KMS-11 (cell line): ENCODE measurements around the gene TEAD2.

Experiments
- H2AFZ ChIP-seq: fragments of 200-600 bp; sonication (generic); 2 replicates; pipeline ENCODE4 v1.6.1; 2016; ENCODE audit warnings: antibody characterized with exemption, mixed run types, low read depth
- H3K27ac ChIP-seq: fragments of 200-600 bp; sonication (generic); 2 replicates; pipeline ENCODE4 v1.6.1; 2016; ENCODE audit warnings: mild to moderate bottlenecking, mixed run types
- H3K27me3 ChIP-seq: fragments of 200-600 bp; sonication (generic); 2 replicates; pipeline ENCODE4 v1.6.1; 2017; ENCODE audit warnings: mild to moderate bottlenecking, low read depth, mixed run types, moderate library complexity; ENCODE audit not compliant: insufficient read depth
- H3K36me3 ChIP-seq: fragments of 200-600 bp; sonication (generic); 2 replicates; pipeline ENCODE4 v1.6.1; 2017; ENCODE audit warnings: mild to moderate bottlenecking, mixed run types; ENCODE audit not compliant: insufficient read depth
- H3K4me1 ChIP-seq: fragments of 200-600 bp; sonication (generic); 2 replicates; pipeline ENCODE4 v1.6.1; 2016; ENCODE audit warnings: mild to moderate bottlenecking, low read depth, mixed run types; ENCODE audit not compliant: poor library complexity, severe bottlenecking
- H3K4me2 ChIP-seq: fragments of 200-600 bp; sonication (generic); 2 replicates; pipeline ENCODE4 v1.7.0; 2016; ENCODE audit warnings: mild to moderate bottlenecking, mixed run types
- H3K4me3 ChIP-seq: fragments of 200-600 bp; sonication (generic); IDR thresholded peaks from 2 replicates; pipeline ENCODE4 v1.6.1; 2017; ENCODE audit warnings: low read depth, low read length, mixed read lengths; ENCODE audit not compliant: insufficient read depth
- H3K79me2 ChIP-seq: fragments of 200-600 bp; sonication (generic); 2 replicates; pipeline ENCODE4 v1.6.1; 2016; ENCODE audit warnings: low read depth, mixed run types; ENCODE audit not compliant: insufficient read depth
- H3K9ac ChIP-seq: fragments of 200-600 bp; sonication (generic); 2 replicates; pipeline ENCODE4 v1.6.1; 2016; ENCODE audit warnings: mild to moderate bottlenecking, mixed run types
- H4K20me1 ChIP-seq: fragments of 200-600 bp; sonication (generic); 2 replicates; pipeline ENCODE4 v1.6.1; 2016; ENCODE audit warnings: mild to moderate bottlenecking, mixed run types; ENCODE audit not compliant: insufficient read depth
- TF ChIP-seq, protein P1 (sequence below): fragments of 200-600 bp; sonication (generic); conservative IDR thresholded peaks from 2 replicates; pipeline ENCODE4 v1.6.1; 2017; ENCODE audit warnings: low read depth, mild to moderate bottlenecking, antibody characterized with exemption, low read length, moderate library complexity, mixed read lengths

The TEAD2 gene

GRCh38 chr19:49362048-49362928 lies at the start of gene TEAD2:
TSS of gene TEAD2 (minus strand) at chr19:49362416. CDS start at chr19:49360075, 2,341 bp downstream.
- Histone ChIP-seq H3K27ac (no peak within 1 kb of the TSS), H4K20me1 (no peaks in the 10 kb centered on the region), H2AFZ (peak within 1 kb of the TSS; percentile 19; the same call in 1 of the 2 replicates), H3K36me3 (no peaks in the 10 kb centered on the region), H3K4me2 (peak within 1 kb of the TSS; percentile 18; the same call in 1 of the 2 replicates), H3K9ac (no peak within 1 kb of the TSS), H3K79me2 (no peaks in the 10 kb centered on the region), H3K4me1 (peaks cover 10% of the 10 kb centered on the region), H3K4me3 (no peak within 1 kb of the TSS), H3K27me3 (peaks cover 76% of the 10 kb centered on the region)
- TF ChIP-seq, protein P1, sequence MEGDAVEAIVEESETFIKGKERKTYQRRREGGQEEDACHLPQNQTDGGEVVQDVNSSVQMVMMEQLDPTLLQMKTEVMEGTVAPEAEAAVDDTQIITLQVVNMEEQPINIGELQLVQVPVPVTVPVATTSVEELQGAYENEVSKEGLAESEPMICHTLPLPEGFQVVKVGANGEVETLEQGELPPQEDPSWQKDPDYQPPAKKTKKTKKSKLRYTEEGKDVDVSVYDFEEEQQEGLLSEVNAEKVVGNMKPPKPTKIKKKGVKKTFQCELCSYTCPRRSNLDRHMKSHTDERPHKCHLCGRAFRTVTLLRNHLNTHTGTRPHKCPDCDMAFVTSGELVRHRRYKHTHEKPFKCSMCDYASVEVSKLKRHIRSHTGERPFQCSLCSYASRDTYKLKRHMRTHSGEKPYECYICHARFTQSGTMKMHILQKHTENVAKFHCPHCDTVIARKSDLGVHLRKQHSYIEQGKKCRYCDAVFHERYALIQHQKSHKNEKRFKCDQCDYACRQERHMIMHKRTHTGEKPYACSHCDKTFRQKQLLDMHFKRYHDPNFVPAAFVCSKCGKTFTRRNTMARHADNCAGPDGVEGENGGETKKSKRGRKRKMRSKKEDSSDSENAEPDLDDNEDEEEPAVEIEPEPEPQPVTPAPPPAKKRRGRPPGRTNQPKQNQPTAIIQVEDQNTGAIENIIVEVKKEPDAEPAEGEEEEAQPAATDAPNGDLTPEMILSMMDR = no peak

DNA sequence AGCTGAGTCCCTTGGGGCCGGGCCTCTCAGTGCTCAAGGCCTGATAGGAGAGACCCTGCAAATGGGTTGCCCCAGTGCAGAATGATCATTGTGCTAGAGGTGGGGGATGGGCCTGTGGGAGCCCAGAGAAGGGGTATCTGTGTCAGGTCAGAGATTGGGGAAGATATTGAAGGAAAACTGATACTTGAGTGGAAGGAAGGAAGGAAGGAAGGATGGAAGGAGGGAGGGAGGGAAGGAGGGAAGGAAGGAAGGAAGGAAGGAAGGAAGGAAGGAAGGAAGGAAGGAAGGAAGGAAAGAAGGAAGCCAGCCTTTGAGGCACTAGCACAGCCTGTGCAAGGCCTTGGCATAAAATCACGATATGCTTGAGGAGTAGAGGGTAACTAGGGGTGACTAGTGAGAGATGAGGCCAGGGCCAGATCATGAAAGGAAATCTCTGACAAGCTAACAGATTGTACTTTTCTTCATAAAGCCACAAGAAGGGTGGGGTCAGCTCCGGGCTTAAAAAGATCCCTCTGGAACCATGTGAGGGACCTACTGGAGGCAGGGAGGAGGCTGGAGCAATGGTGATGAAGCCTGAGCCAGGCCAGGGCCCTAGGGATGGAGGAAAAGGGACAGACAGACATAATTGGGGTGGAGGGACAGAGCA lies 49.6 kb upstream of the TEAD2 start:
- Histone ChIP-seq H3K4me2 (no peak overlapping the region), H3K27me3 (peaks cover 81% of the 10 kb centered on the region), H3K4me1 (peaks cover 11% of the 10 kb centered on the region), H3K36me3 (no peaks in the 10 kb centered on the region), H3K27ac (no peak overlapping the region), H3K4me3 (no peak overlapping the region), H3K79me2 (no peaks in the 10 kb centered on the region), H2AFZ (no peak overlapping the region), H4K20me1 (no peaks in the 10 kb centered on the region), H3K9ac (no peak overlapping the region)
- TF ChIP-seq, protein P1 = no peak

DNA sequence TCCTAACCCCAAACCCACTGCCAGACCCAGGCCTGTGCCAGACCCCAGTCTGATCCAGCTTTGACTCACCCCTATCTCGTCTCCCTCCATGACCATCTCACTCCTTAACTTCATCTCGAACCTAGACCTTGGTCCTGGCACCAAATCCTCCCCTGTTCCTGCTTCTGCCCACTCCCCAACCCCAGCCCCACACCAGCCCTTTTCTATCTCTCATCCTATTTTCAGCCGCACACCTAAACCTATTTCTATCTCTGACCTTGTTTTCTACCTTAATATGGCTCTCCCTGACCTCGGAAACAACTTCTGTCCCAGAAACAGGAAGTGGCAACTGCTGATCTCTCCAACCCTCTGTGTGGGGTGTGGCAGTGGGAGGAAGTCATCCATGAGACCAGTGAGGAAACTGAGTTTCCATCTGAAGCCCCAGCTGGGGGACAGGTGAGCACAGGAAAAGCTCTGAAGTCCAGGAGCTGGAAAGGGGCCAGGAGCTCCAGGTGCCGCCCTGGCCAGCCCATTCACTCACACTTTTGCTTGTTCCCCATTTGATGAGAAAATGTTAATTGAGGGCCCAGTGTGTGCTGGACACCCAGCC lies 47.3 kb upstream of the TEAD2 start:
- H3K27ac ChIP-seq = no peak overlapping the region
- peak overlapping the region; percentile 20; the same call in 1 of the 2 replicates for H2AFZ ChIP-seq
- H3K4me3 ChIP-seq = no peak overlapping the region
- no peak overlapping the region for H3K9ac ChIP-seq
- H3K79me2 ChIP-seq = no peaks in the 10 kb centered on the region
- TF ChIP-seq, protein P1 = no peak
- H3K27me3 ChIP-seq = peaks cover 75% of the 10 kb centered on the region
- H3K4me1 ChIP-seq = peaks cover 11% of the 10 kb centered on the region
- H3K36me3 ChIP-seq = no peaks in the 10 kb centered on the region
- no peaks in the 10 kb centered on the region for H4K20me1 ChIP-seq
- no peak overlapping the region for H3K4me2 ChIP-seq

DNA sequence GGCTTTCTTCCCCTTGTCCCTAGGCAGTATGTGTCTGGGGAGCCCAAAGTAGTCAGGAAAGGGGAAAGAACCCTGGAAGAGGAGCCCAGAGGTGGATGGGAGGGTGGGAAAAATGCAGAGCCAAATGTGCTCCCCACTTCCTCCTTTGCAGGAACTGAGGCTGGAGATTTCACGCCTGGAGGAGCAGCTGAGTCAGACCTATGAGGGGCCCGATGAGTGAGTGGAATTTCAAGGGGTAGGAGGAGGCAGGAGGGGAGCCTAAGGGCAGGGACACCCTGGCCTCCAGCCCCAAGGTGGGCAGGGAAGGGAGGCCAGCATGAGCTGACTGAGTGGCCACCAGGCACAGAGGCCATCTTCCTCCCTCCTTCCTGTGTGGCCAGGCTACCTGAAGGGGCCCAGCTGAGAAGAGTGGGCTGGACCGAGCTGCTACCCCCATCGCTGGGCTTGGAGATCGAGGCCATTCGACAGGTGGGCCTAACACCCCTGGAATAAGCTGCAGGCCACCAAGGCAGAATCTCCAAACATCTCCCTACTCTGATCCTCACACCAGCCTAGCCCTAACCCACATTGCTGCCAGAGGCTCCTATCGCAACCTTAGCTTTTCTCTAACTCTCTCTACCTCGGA lies 46.7 kb upstream of the TEAD2 start:
- no peak overlapping the region for H3K9ac ChIP-seq
- peaks cover 75% of the 10 kb centered on the region for H3K27me3 ChIP-seq
- H3K27ac ChIP-seq = no peak overlapping the region
- no peaks in the 10 kb centered on the region for H4K20me1 ChIP-seq
- TF ChIP-seq, protein P1 = no peak
- no peak overlapping the region for H3K4me2 ChIP-seq
- no peaks in the 10 kb centered on the region for H3K79me2 ChIP-seq
- peak overlapping the region; percentile 20; the same call in 1 of the 2 replicates for H2AFZ ChIP-seq
- H3K4me3 ChIP-seq = no peak overlapping the region
- H3K4me1 ChIP-seq = peaks cover 12% of the 10 kb centered on the region
- no peaks in the 10 kb centered on the region for H3K36me3 ChIP-seq
